GM18517 (cell line): ENCODE data around the gene TDRD3.

Experiments used
- ATAC-seq: cut with Tn5 transposase; IDR thresholded peaks from one replicate; pipeline ENCODE4 v1.9.1; 2021; ENCODE audit warnings: mild to moderate bottlenecking, moderate library complexity; ENCODE audit not compliant: unreplicated experiment

TDRD3 gene

GRCh38 chr13:60572003-60572798 is 175.2 kb downstream of the TDRD3 start:
- no peak for ATAC-seq

GRCh38 chr13:60572855-60573254 is 175.8 kb downstream of the TDRD3 start:
- ATAC-seq = no peak

- ATAC-seq = no peak
These were observed 177.7 kb downstream of the TDRD3 start for GRCh38 chr13:60574735-60575134.

GRCh38 chr13:60575142-60575541 is 178.1 kb downstream of the TDRD3 start:
- ATAC-seq = no peak

GRCh38 chr13:60577761-60578160 is 180.7 kb downstream of the TDRD3 start:
- no peak for ATAC-seq

GRCh38 chr13:60583196-60583888 is 186.3 kb downstream of the TDRD3 start:
- no peak for ATAC-seq

- ATAC-seq = no peak
These were observed 187.1 kb downstream of the TDRD3 start for GRCh38 chr13:60583911-60584753.

GRCh38 chr13:60584976-60585375 is 188.0 kb downstream of the TDRD3 start:
- ATAC-seq = no peak

GRCh38 chr13:60590800-60591747 is 194.1 kb downstream of the TDRD3 start:
- ATAC-seq = no peak

GRCh38 chr13:60603049-60603448 is 206.0 kb downstream of the TDRD3 start:
- ATAC-seq = no peak

GRCh38 chr13:60604058-60604457 is 207.0 kb downstream of the TDRD3 start:
- no peak for ATAC-seq

GRCh38 chr13:60608954-60609353 is 211.9 kb downstream of the TDRD3 start:
- ATAC-seq = no peak

GRCh38 chr13:60611523-60611922 is 214.5 kb downstream of the TDRD3 start:
- no peak for ATAC-seq

GRCh38 chr13:60612593-60612992 is 215.6 kb downstream of the TDRD3 start:
- no peak for ATAC-seq

GRCh38 chr13:60613080-60613479 is 216.1 kb downstream of the TDRD3 start:
- no peak for ATAC-seq

- ATAC-seq = no peak
These were observed 221.1 kb downstream of the TDRD3 start for GRCh38 chr13:60617991-60618733.

GRCh38 chr13:60619461-60619860 is 222.4 kb downstream of the TDRD3 start:
- no peak for ATAC-seq

GRCh38 chr13:60620611-60621395 is 223.8 kb downstream of the TDRD3 start:
- ATAC-seq = no peak

GRCh38 chr13:60623151-60623550 is 226.1 kb downstream of the TDRD3 start:
- no peak for ATAC-seq
